ENCODE results near the gene TRA2A.

The TRA2A gene

GRCh38 chr7:23469150-23469960 lies 62.4 kb downstream of the TRA2A start:
- H3K79me2 ChIP-seq (ENCODE audit: insufficient read depth, low read length), result no peaks in the 10 kb centered on the region
- no peak for TF ChIP-seq CTCF (conservative IDR thresholded peaks at IDR 0.05; ENCODE audit: low read length)
- no peak for TF ChIP-seq EZH2phosphoT487 (IDR thresholded peaks at IDR 0.05; ENCODE audit: borderline replicate concordance)
- H3K4me2 ChIP-seq (ENCODE audit: low read depth, low read length, poor library complexity, severe bottlenecking), result no peak overlapping the region
- H3K9me2 ChIP-seq (replicated peaks; ENCODE audit: low read depth, low read length), result no peaks in the 10 kb centered on the region
- H3K4me1 ChIP-seq (ENCODE audit: insufficient read depth, low read length, poor library complexity, severe bottlenecking), result no peaks in the 10 kb centered on the region
- no peaks in the 10 kb centered on the region for H3K27me3 ChIP-seq (ENCODE audit: insufficient read depth, low read length, poor library complexity, severe bottlenecking)
- no peak overlapping the region for H3K4me3 ChIP-seq (ENCODE audit: low read length, poor library complexity, severe bottlenecking)
- H3F3A ChIP-seq (ENCODE audit: low read depth), result no peaks in the 10 kb centered on the region
- no peaks in the 10 kb centered on the region for H3K36me3 ChIP-seq (ENCODE audit: insufficient read depth, low read length)
- no peaks in the 10 kb centered on the region for H3K9me3 ChIP-seq (ENCODE audit: insufficient read depth, low read depth, low read length)
- no peak overlapping the region for H3K9ac ChIP-seq (ENCODE audit: low read depth, low read length, poor library complexity, severe bottlenecking)
- H2AFZ ChIP-seq (ENCODE audit: low read length), result no peak overlapping the region
- H4K20me1 ChIP-seq (ENCODE audit: insufficient read depth, low read length, poor library complexity, severe bottlenecking), result no peaks in the 10 kb centered on the region

- Histone ChIP-seq H3K9me3 (ENCODE audit: insufficient read depth, low read depth, low read length) (no peaks in the 10 kb centered on the region), H4K20me1 (ENCODE audit: insufficient read depth, low read length, poor library complexity, severe bottlenecking) (no peaks in the 10 kb centered on the region), H3K9ac (ENCODE audit: low read depth, low read length, poor library complexity, severe bottlenecking) (no peak overlapping the region), H3K9me2 (replicated peaks; ENCODE audit: low read depth, low read length) (no peaks in the 10 kb centered on the region), H3K4me3 (ENCODE audit: low read length, poor library complexity, severe bottlenecking) (no peak overlapping the region), H3K4me1 (ENCODE audit: insufficient read depth, low read length, poor library complexity, severe bottlenecking) (no peaks in the 10 kb centered on the region), H3K4me2 (ENCODE audit: low read depth, low read length, poor library complexity, severe bottlenecking) (no peak overlapping the region), H3K27me3 (ENCODE audit: insufficient read depth, low read length, poor library complexity, severe bottlenecking) (no peaks in the 10 kb centered on the region), H3F3A (ENCODE audit: low read depth) (no peaks in the 10 kb centered on the region), H3K79me2 (ENCODE audit: insufficient read depth, low read length) (no peaks in the 10 kb centered on the region), H3K36me3 (ENCODE audit: insufficient read depth, low read length) (no peaks in the 10 kb centered on the region), H2AFZ (ENCODE audit: low read length) (no peak overlapping the region)
- TF ChIP-seq EZH2phosphoT487 (IDR thresholded peaks at IDR 0.05; ENCODE audit: borderline replicate concordance), result no peak
- no peak for TF ChIP-seq CTCF (conservative IDR thresholded peaks at IDR 0.05; ENCODE audit: low read length)
Measured at GRCh38 chr7:23468526-23469149, 63.1 kb downstream of the TRA2A start.

DNA sequence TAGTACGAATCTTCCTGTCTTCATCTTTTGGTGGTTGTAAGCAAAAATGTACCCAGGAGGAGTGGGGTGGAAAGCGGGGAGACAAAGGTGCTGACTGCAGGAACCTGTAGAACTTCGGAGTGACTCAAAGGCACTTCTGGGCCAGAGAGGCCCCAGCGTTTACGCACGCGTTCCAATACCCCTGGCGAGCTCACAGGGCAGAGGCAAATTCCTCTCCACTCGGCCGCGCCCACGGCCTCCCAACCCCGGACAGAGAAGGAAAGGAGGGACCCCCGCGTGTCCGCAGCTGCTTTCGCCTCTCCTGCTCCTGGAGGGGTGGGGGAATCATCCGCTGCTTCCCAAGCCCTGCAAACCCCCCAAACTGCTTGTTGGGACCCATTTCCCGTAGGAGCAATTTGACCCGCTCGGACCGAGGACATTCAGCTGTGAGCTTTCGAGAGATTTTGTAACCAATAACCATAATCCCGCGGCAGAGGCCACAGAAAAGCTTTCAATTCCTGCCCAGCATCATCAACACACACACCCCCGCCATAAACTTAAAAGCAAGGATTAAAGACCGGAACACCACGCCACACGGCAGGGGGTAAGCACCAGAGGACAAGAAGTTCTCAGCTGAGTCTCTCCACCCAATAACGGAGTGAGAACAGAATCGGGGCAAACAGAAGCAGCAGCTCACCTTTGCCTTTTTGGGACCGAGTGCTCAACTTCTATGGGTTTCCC lies 63.8 kb downstream of the TRA2A start:
- Histone ChIP-seq H2AFZ (ENCODE audit: low read length) (no peak overlapping the region), H3K79me2 (ENCODE audit: insufficient read depth, low read length) (no peaks in the 10 kb centered on the region), H3F3A (ENCODE audit: low read depth) (no peaks in the 10 kb centered on the region), H3K4me3 (ENCODE audit: low read length, poor library complexity, severe bottlenecking) (no peak overlapping the region), H3K9me3 (ENCODE audit: insufficient read depth, low read depth, low read length) (no peaks in the 10 kb centered on the region), H4K20me1 (ENCODE audit: insufficient read depth, low read length, poor library complexity, severe bottlenecking) (no peaks in the 10 kb centered on the region), H3K4me2 (ENCODE audit: low read depth, low read length, poor library complexity, severe bottlenecking) (no peak overlapping the region), H3K9me2 (replicated peaks; ENCODE audit: low read depth, low read length) (no peaks in the 10 kb centered on the region), H3K27me3 (ENCODE audit: insufficient read depth, low read length, poor library complexity, severe bottlenecking) (no peaks in the 10 kb centered on the region), H3K9ac (ENCODE audit: low read depth, low read length, poor library complexity, severe bottlenecking) (no peak overlapping the region), H3K36me3 (ENCODE audit: insufficient read depth, low read length) (no peaks in the 10 kb centered on the region), H3K4me1 (ENCODE audit: insufficient read depth, low read length, poor library complexity, severe bottlenecking) (no peaks in the 10 kb centered on the region)
- TF ChIP-seq CTCF (conservative IDR thresholded peaks at IDR 0.05; ENCODE audit: low read length) (no peak), EZH2phosphoT487 (IDR thresholded peaks at IDR 0.05; ENCODE audit: borderline replicate concordance) (no peak)
